ENCODE measurements around the gene KCNJ8.
"Not testable (repeated sequence)": the region's sequence is repeated elsewhere in the genome, so short reads cannot be mapped to it uniquely, and the experiment has no call there.

Gene KCNJ8

GRCh38 chr12:21786041-21786531, 11.6 kb upstream of the KCNJ8 start:
- no peak for DNase-seq (ENCODE audit: low read depth in 2 of 3, low spot score in 1 of 3)

DNA sequence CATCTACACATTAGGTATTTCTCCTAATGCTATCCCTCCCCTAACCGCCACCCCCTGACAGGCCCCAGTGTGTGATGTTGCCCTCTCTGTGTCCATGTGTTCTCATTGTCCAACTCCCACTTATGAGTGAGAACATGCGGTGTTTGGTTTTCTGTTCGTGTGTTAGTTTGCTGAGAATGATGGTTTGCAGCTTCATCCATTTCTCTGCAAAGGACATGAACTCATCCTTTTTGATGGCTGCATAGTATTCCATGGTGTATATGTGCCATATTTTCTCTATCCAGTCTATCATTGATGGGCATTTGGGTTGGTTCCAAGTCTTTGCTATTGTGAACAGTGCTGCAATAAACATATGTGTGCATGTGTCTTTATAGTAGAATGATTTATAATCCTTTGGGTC, 8.2 kb upstream of the KCNJ8 start:
- not testable (repeated sequence) for DNase-seq (ENCODE audit: low read depth in 2 of 3, low spot score in 1 of 3)

DNA sequence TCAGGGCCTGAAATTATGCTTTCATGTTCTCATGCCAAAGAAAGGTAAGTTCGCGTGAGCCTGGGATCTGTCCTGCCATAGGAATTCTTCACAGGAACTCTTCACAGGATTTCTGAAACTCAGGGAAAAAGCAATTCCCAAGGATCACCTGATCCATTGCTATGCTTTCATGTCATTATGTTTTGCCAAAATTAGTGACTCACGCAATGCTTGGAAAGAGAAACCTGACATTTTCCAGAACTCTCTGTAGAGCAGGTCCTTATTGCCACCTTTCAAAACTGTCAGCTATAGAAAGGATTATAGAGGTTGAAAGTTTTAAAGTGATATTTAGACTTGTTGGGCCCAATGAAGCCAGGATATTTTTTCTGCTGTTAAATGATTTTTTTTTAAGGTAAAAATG, 6.3 kb upstream of the KCNJ8 start:
- no peak for DNase-seq (ENCODE audit: low read depth in 2 of 3, low spot score in 1 of 3)

DNA sequence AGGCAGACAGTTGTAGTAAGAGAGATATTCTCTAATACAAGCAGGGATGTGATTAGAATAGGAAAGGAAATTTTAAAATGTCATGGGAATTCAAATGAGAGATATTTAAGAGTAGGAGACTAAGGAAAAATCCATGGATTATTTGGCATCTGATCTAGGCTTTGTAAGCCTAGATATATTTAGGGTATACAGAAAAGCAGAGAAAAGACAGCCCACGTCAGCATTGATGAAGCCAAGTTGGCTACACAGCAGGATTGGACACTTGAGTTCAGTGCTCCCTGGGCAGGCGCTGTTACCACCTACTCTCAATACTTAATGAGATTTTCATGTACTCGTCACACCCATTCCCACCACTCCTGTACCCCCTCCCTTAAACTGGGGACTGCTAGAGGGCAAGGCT, 1.7 kb upstream of the KCNJ8 start:
- no peak for DNase-seq (ENCODE audit: low read depth in 2 of 3, low spot score in 1 of 3)

DNA sequence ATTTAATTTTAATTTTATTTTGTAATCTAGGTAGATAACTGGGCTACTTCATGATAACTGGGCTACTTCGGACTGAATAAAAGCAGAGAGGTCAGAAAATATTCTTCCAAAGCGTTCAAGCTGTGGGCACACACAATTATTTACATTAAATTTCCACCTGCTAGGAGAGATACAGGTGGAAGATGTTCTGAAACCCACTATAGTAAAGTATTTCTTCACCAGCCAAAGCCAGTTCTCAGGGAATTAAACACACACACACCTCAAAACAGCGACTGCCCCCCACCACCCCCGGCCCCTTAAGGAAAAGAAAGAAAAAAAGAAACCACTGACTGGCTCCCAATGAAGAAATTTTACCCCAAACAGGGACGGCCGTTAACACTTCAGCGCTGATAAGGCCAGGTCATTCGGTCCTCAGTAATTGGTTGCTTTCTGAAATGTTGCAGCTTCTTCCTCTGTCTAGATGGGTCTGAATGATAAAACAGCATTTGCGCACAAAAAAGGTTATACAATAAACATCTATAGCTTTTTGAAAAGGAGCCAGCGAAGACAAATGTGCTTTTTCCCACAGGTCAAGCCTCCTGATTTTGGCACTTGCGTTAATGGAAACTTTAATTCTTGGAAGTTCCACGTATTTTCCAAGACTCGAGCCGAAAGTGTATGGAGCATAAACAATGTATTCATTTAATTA, 771 bp upstream of the KCNJ8 start:
- no peak for DNase-seq (ENCODE audit: low read depth in 2 of 3, low spot score in 1 of 3)

DNA sequence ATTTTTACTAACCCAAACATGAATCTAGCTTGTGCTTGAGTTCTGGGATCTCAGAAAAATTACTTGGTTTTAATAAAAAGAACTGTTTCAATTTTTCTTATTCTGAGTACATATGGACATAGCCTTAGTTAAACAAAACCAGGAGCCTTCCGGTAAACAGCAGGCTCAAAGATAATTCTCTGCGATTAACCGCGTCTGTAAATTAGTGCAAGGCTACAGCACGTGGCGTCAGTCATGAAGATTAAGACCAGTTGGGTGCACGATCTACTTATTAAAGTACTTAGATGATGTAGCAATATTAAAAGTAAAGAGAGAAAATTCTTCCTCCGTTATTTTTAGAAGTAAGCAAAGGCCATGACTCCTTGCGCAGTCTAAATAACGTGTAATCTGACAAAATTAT, 700 bp downstream of the KCNJ8 start:
- no peak for DNase-seq (ENCODE audit: low read depth in 2 of 3, low spot score in 1 of 3)

GRCh38 chr12:21773263-21773741, 1.2 kb downstream of the KCNJ8 start:
- DNase-seq (ENCODE audit: low read depth in 2 of 3, low spot score in 1 of 3): no peak

- DNase-seq (ENCODE audit: low read depth in 2 of 3, low spot score in 1 of 3): no peak
Measured at GRCh38 chr12:21771311-21771710, 3.2 kb downstream of the KCNJ8 start.

- no peak for DNase-seq (ENCODE audit: low read depth in 2 of 3, low spot score in 1 of 3)
Measured at GRCh38 chr12:21769307-21769706, 5.2 kb downstream of the KCNJ8 start.

DNA sequence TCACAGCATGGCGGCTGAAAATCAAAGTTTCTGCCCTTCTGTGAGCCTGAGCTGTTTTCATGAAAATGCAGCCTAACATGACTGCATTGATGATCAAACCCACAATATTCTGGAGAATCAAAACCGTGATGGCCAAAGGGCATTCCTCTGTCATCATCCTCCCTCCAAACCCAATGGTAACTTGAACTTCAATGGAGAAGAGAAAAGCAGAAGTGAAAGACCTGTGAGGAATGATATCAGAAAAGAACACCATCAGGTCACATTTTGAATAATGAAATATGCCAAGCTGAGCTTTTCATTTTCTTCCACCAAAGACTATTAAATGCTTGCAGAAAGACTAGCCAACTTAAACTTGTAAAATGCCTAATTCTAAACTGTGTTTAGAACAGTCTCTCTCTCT, 8.1 kb downstream of the KCNJ8 start:
- no peak for DNase-seq (ENCODE audit: low read depth in 2 of 3, low spot score in 1 of 3)

GRCh38 chr12:21764950-21765349, 9.6 kb downstream of the KCNJ8 start:
- no peak for DNase-seq (ENCODE audit: low read depth in 2 of 3, low spot score in 1 of 3)

GRCh38 chr12:21764065-21764464, 10.4 kb downstream of the KCNJ8 start:
- DNase-seq (ENCODE audit: low read depth in 2 of 3, low spot score in 1 of 3): no peak

- DNase-seq (ENCODE audit: low read depth in 2 of 3, low spot score in 1 of 3): no peak
Measured at GRCh38 chr12:21763531-21763930, 11.0 kb downstream of the KCNJ8 start.

DNA sequence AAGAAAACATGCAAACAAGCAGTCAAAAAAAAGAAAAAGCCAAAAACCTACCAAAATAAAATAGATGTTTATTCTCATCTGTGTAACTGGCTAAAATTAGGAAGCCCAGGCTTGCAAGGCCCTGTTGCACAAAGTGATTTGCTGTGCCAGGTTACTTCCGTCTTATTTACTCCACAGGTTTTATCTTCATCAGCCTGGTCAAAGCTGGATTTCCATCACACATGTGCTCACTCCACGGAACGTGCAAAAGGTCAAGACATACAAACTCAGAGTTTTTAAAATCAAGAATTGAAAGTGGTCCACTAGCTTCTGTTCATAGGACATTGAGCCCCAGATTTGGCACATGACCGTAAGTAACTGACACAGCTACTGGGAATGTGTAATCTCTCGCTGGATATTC, 14.8 kb downstream of the KCNJ8 start:
- no peak for DNase-seq (ENCODE audit: low read depth in 2 of 3, low spot score in 1 of 3)

DNA sequence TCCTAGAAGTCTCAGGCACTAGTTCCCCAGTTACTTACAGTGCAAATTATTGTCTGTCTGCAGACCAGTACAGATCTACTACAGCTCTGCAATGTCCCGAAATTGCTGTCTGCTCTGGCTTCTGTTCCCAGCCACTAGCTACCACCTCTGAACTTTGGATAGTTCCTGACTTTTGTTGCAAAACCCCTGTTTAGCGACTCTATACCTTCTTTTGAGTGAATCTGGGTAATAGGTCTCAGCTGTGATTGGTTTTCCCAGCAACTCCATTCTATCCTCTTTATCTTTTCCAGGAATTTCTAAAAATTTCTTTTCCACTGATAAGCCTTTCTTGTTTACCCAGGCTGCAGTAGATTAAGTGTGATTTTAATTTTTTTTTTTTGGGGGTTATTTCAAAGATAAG, 16.8 kb downstream of the KCNJ8 start:
- no peak for DNase-seq (ENCODE audit: low read depth in 2 of 3, low spot score in 1 of 3)

DNA sequence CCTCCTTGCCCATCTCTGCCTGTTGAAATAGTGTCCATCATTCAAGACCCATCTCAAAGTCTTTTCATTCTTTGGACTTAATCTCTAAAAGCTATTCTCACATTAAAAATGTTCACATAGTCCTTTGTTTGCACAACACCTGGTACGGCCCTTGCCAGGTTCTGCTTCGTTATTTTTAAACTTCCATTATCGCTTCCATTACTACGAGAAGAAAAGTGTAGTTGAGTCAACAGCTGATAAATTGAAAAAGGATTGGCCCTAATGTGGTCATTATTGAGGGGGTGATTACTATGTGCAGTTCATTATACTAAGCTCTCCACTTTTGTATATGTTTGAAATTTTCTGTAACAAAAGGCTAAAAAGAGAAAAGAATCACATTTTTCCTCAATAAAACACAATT, 17.8 kb downstream of the KCNJ8 start:
- DNase-seq (ENCODE audit: low read depth in 2 of 3, low spot score in 1 of 3): no peak

- DNase-seq (ENCODE audit: low read depth in 2 of 3, low spot score in 1 of 3): no peak
Measured at GRCh38 chr12:21751517-21751916, 23.0 kb downstream of the KCNJ8 start.

DNA sequence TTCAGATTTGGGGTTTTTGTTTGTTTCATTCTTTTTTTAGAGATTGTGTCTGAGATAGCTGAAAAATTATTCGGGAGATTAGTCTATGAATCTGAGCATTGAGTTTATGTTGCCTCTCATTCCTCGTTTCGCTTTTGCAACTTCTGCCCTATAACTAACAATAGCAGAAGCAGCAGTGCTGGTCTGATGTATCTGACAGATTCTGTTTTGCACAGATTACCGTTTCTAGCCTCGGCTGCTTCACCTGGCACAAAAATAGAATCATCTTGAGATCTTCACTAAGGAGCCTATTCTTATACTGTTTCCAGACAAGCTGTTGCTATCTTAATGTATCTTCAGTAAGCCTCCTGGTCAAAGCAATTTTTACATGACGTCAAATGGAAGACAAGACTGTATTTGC, 29.2 kb downstream of the KCNJ8 start:
- DNase-seq (ENCODE audit: low read depth in 2 of 3, low spot score in 1 of 3): no peak

- DNase-seq (ENCODE audit: low read depth in 2 of 3, low spot score in 1 of 3): no peak
Measured at GRCh38 chr12:21731144-21731543, 43.4 kb downstream of the KCNJ8 start.

- DNase-seq (ENCODE audit: low read depth in 2 of 3, low spot score in 1 of 3): no peak
Measured at GRCh38 chr12:21725731-21726130, 48.8 kb downstream of the KCNJ8 start.

- no peak for DNase-seq (ENCODE audit: low read depth in 2 of 3, low spot score in 1 of 3)
Measured at GRCh38 chr12:21718944-21719650, 55.4 kb downstream of the KCNJ8 start.

GRCh38 chr12:21718403-21718802, 56.1 kb downstream of the KCNJ8 start:
- no peak for DNase-seq (ENCODE audit: low read depth in 2 of 3, low spot score in 1 of 3)

GRCh38 chr12:21717767-21718166, 56.7 kb downstream of the KCNJ8 start:
- no peak for DNase-seq (ENCODE audit: low read depth in 2 of 3, low spot score in 1 of 3)
